HCT116 (cell line): ENCODE data around the gene KANSL1. TPM values are rescaled to one million over a fixed set of nuclear protein-coding genes. Genes with fewer than 3 reads are reported as not detected.

ENCODE experiments used
- ATAC-seq: fragments of 200-7000 bp; cut with Tn5 transposase; 2 replicates; pipeline ENCODE4 v1.9.1; 2020; ENCODE audit warnings: mild to moderate bottlenecking, moderate library complexity
- BruUV-seq: library from RNA; stranded (reverse); fragments of 400-500 nt; replicated peaks from 2 replicates; lab custom pipeline; 2021; lab: Mats Ljungman, UMichigan
- CTCF ChIA-PET: fragments of 300-600 bp; sonication (Branson Sonifier 250); formaldehyde crosslinking; loops from one replicate; lab custom pipeline; 2021; ENCODE audit warnings: antibody characterized with exemption; lab: Charles Lee
- POLR2A ChIA-PET: fragments of 300-600, 350-600 bp; sonication (Branson Sonifier 250); formaldehyde crosslinking; loops from one replicate; lab custom pipeline; 2021; ENCODE audit warnings: antibody characterized with exemption; lab: Charles Lee
- RAD21 ChIA-PET, 2 experiments: fragments of 300-600 bp; sonication (Branson Sonifier 250); formaldehyde crosslinking; loops; one replicate each; lab custom pipeline; 2023; ENCODE audit warnings: low total read pairs in 2 of 2; ENCODE audit not compliant: uncharacterized antibody in 2 of 2, unreplicated experiment in 2 of 2, low non-redundant PET in 1 of 2; lab: Charles Lee
- DNase-seq: peaks from one replicate; pipeline ENCODE4 v3.0.0-alpha.2; 2010; ENCODE audit warnings: low read depth, low spot score
- H2AFZ ChIP-seq: fragments of 200-600 bp; shearing (Covaris generic), sonication (generic); 2 replicates; pipeline ENCODE4 v1.6.1; 2017; ENCODE audit warnings: low read depth, mixed run types, mixed read lengths, antibody characterized with exemption, low read length; ENCODE audit not compliant: poor library complexity, severe bottlenecking
- H3K27ac ChIP-seq: 2 replicates; pipeline ENCODE4 v1.5.1; 2012; ENCODE audit warnings: low read depth, low read length
- H3K27me3 ChIP-seq: fragments of 200-600 bp; sonication (generic); 2 replicates; pipeline ENCODE4 v1.6.1; 2016; ENCODE audit warnings: mixed run types, low read length, mixed read lengths; ENCODE audit not compliant: insufficient read depth
- H3K36me3 ChIP-seq, 2 experiments: fragments of 200-500 bp in 1 of 2; fragments of 200-600 bp in 1 of 2; sonication (Bioruptor generic) in 1 of 2; sonication (generic) in 1 of 2; 2 replicates each; pipeline versions ENCODE4 v1.5.1 to v1.6.1; 2014 to 2016; ENCODE audit warnings: low read length in 2 of 2, inconsistent platforms in 1 of 2, mixed read lengths in 1 of 2, mixed run types in 1 of 2; ENCODE audit not compliant: insufficient read depth in 2 of 2, control insufficient read depth in 1 of 2
- H3K4me1 ChIP-seq, 2 experiments: fragments of 200-600 bp in 1 of 2; sonication (generic) in 1 of 2; 2 replicates each; pipeline versions ENCODE4 v1.5.1 to v1.6.1; 2012 to 2017; ENCODE audit warnings: low read length in 2 of 2, inconsistent platforms in 1 of 2, mild to moderate bottlenecking in 1 of 2, mixed read lengths in 1 of 2, mixed run types in 1 of 2, moderate library complexity in 1 of 2; ENCODE audit not compliant: insufficient read depth in 2 of 2, control insufficient read depth in 1 of 2
- H3K4me2 ChIP-seq: fragments of 200-600 bp; sonication (generic); 2 replicates; pipeline ENCODE4 v1.6.1; 2017; ENCODE audit warnings: mixed run types, low read length, mixed read lengths
- H3K4me3 ChIP-seq, 2 experiments: fragments of 200-600 bp in 1 of 2; sonication (generic) in 1 of 2; replicated peaks in 1 of 2; 2 replicates each; pipeline ENCODE4 v1.5.1; 2011 to 2016; ENCODE audit warnings: low read length in 2 of 2, control low read depth in 1 of 2, low read depth in 1 of 2, mild to moderate bottlenecking in 1 of 2, mixed read lengths in 1 of 2, mixed run types in 1 of 2
- H3K79me2 ChIP-seq: fragments of 200-600 bp; sonication (generic); 2 replicates; pipeline ENCODE4 v1.6.1; 2017; ENCODE audit warnings: mild to moderate bottlenecking, mixed run types, low read length, moderate library complexity, mixed read lengths; ENCODE audit not compliant: insufficient read depth
- H3K9ac ChIP-seq: fragments of 200-600 bp; sonication (generic); 2 replicates; pipeline ENCODE4 v1.6.1; 2016; ENCODE audit warnings: low read length, mixed read lengths
- H3K9me2 ChIP-seq: fragments of 200-600 bp; sonication (generic), shearing (Covaris generic); 2 replicates; pipeline ENCODE4 v1.6.1; 2017; ENCODE audit warnings: mixed run types, mild to moderate bottlenecking, moderate library complexity; ENCODE audit not compliant: insufficient read depth
- H3K9me3 ChIP-seq, 2 experiments: fragments of 200-500 bp in 1 of 2; fragments of 200-600 bp in 1 of 2; sonication (Bioruptor generic) in 1 of 2; sonication (generic) in 1 of 2; 2 replicates each; pipeline ENCODE4 v1.6.1; 2014 to 2017; ENCODE audit warnings: low read length in 2 of 2, mixed read lengths in 2 of 2, inconsistent platforms in 1 of 2, low read depth in 1 of 2, mild to moderate bottlenecking in 1 of 2, mixed run types in 1 of 2, moderate library complexity in 1 of 2; ENCODE audit not compliant: control insufficient read depth in 1 of 2, insufficient read depth in 1 of 2
- H4K20me1 ChIP-seq: fragments of 200-600 bp; sonication (generic), shearing (Covaris generic); 2 replicates; pipeline ENCODE4 v1.6.1; 2017; ENCODE audit warnings: mixed run types, mild to moderate bottlenecking, moderate library complexity; ENCODE audit not compliant: insufficient read depth
- EGR1 ChIP-seq: IDR thresholded peaks from 2 replicates; pipeline ENCODE4 v1.6.1; 2012; ENCODE audit warnings: low read depth
- ELF1 ChIP-seq: IDR thresholded peaks from 2 replicates; pipeline ENCODE4 v1.6.1; 2012; ENCODE audit warnings: low read depth, borderline replicate concordance
- EZH2 ChIP-seq: fragments of 200-600 bp; sonication (generic); IDR thresholded peaks from 2 replicates; pipeline ENCODE4 v1.6.1; 2017; ENCODE audit warnings: antibody characterized with exemption, mixed run types
- JUND ChIP-seq: IDR thresholded peaks from 2 replicates; pipeline ENCODE4 v1.6.1; 2012
- POLR2AphosphoS5 ChIP-seq: IDR thresholded peaks from 2 replicates; pipeline ENCODE4 v1.6.1; 2011; ENCODE audit warnings: mild to moderate bottlenecking, low read depth, low read length, moderate library complexity
- SIN3A ChIP-seq: IDR thresholded peaks from 2 replicates; pipeline ENCODE4 v1.6.1; 2012; ENCODE audit warnings: low read depth
- SP1 ChIP-seq: IDR thresholded peaks from 2 replicates; pipeline ENCODE4 v1.6.1; 2012; ENCODE audit warnings: low read depth
- SRF ChIP-seq: IDR thresholded peaks from 2 replicates; pipeline ENCODE4 v1.6.1; 2012; ENCODE audit warnings: low read depth
- YY1 ChIP-seq: IDR thresholded peaks from 2 replicates; pipeline ENCODE4 v1.6.1; 2011; ENCODE audit warnings: low read length, low read depth, moderate library complexity, mild to moderate bottlenecking; ENCODE audit not compliant: insufficient replicate concordance; ENCODE audit errors: extremely low read depth
- ZFX ChIP-seq: fragments of 450-650 bp; IDR thresholded peaks from 2 replicates; pipeline ENCODE4 v1.6.1; 2017
- ZNF274 ChIP-seq: fragments of 200-500 bp; sonication (Bioruptor generic); IDR thresholded peaks from 2 replicates; pipeline ENCODE4 v1.6.1; 2014; ENCODE audit warnings: mild to moderate bottlenecking, low read depth, low read length, inconsistent platforms
- intact Hi-C: fragments of 100-400 bp; cut with micrococcal nuclease; formaldehyde crosslinking; loops from 2 replicates; pipeline ENCODE4 v1.10.0; 2022
- total RNA-seq: library from RNA; stranded (reverse); gene quantifications from one replicate; pipeline ENCODE4 v1.2.1, GENCODE V29; 2021; ENCODE audit not compliant: unreplicated experiment
- TF ChIP-seq, protein P1 (sequence below): IDR thresholded peaks from 2 replicates; pipeline ENCODE4 v1.6.1; 2011; ENCODE audit warnings: mild to moderate bottlenecking, low read length, moderate library complexity; ENCODE audit not compliant: insufficient replicate concordance; ENCODE audit errors: extremely low read depth

The KANSL1 gene
- total RNA-seq, 1 experiment from 2014 or later, result 77.5 TPM

DNA sequence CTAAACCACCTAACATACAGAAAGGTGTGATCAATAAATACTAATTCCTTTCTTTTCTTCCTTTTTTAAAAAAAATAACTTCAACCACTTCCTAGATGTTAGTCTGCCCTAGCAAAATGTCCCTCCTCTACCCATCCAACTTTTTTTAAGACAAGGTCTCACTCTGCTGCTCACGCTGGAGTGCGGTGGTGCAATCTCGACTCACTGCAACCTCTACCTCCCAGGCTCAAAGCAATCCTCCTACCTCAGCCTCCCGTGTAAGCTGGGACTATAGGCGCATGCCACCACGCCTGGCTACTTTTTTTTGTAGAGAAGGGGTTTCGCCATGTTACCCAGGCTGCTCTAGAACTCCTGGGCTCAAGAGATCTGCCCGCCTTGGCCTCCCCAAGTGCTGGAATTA, 33.1 kb downstream of the KANSL1 start (continued):
- TF ChIP-seq EZH2, result no peak
- no peak for TF ChIP-seq YY1
- no peak for TF ChIP-seq ZNF274
- TF ChIP-seq SP1, result no peak
- no peak for TF ChIP-seq JUND
- no peak for TF ChIP-seq ELF1
- TF ChIP-seq POLR2AphosphoS5, result no peak
- no peak for TF ChIP-seq SRF
- TF ChIP-seq, protein P1, sequence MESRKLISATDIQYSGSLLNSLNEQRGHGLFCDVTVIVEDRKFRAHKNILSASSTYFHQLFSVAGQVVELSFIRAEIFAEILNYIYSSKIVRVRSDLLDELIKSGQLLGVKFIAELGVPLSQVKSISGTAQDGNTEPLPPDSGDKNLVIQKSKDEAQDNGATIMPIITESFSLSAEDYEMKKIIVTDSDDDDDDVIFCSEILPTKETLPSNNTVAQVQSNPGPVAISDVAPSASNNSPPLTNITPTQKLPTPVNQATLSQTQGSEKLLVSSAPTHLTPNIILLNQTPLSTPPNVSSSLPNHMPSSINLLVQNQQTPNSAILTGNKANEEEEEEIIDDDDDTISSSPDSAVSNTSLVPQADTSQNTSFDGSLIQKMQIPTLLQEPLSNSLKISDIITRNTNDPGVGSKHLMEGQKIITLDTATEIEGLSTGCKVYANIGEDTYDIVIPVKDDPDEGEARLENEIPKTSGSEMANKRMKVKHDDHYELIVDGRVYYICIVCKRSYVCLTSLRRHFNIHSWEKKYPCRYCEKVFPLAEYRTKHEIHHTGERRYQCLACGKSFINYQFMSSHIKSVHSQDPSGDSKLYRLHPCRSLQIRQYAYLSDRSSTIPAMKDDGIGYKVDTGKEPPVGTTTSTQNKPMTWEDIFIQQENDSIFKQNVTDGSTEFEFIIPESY, result no peak
- no peak for TF ChIP-seq SIN3A

DNA sequence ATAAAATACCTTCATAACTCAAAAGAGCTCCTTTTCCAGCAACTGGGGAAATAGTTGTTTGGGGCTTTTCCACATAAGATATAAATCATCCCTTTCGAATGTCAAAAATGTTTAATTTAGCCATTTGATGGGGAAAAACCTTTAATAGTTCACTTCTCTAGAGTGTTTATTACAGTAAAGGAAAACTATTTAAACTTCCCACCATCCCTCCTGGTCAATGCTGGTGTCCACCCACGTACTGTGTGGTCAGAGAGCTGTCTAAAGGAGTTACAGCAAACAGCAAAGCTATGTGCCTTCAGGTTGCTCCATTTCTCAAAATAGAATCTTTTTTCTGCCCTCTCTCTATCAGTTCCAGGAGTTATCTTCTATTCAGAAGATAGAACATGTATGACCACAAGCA, 33.5 kb downstream of the KANSL1 start:
- no TSS peak for BruUV-seq
- no peaks in the 10 kb centered on the region for H3K9me2 ChIP-seq
- H3K79me2 ChIP-seq, result peaks cover 99% of the 10 kb centered on the region
- ATAC-seq (no peak), DNase-seq (no peak)
- RAD21 ChIA-PET, result no interaction called here
- H4K20me1 ChIP-seq, result peaks cover 61% of the 10 kb centered on the region; the same call in 1 of the 2 replicates
- POLR2A ChIA-PET, result interaction anchor here (1.2 kb wide), 1 partner anchor 34 kb away, joined by 3 read pairs; the partner anchor contains the start of gene KANSL1
- H3K27ac ChIP-seq, result no peak overlapping the region
- no peak overlapping the region for H3K4me3 ChIP-seq
- H3K9me3 ChIP-seq, result no peaks in the 10 kb centered on the region
- 0 out of 2 replicates have a peak, but pooled peaks have one; percentile 33 for TF ChIP-seq EGR1
- no peak for TF ChIP-seq ZFX
- no peak overlapping the region for H2AFZ ChIP-seq
- CTCF ChIA-PET, result interaction anchor here (2.3 kb wide), 1 partner anchor 33 kb away, joined by 8 read pairs; the partner anchor contains the start of gene KANSL1
- H3K9ac ChIP-seq, result no peak overlapping the region
- peaks cover 7 to 11% of the 10 kb centered on the region in 2 experiments; a peak in 2 of 4 replicates for H3K4me1 ChIP-seq
- H3K27me3 ChIP-seq, result no peaks in the 10 kb centered on the region
- H3K36me3 ChIP-seq, result no peaks in the 10 kb centered on the region
- intact Hi-C loops, result loop anchor here (1.0 kb wide), 1 partner anchor 8 kb away; no protein-coding TSS in a partner anchor
- H3K4me2 ChIP-seq, result no peak overlapping the region
